ENCODE measurements around the gene SELENOK. TPM values are rescaled to one million over a fixed set of nuclear protein-coding genes. Genes with fewer than 3 reads are reported as not detected.
A peak's percentile ranks its signal among the peaks of the same experiment; 100 is the strongest.

The SELENOK gene
- total RNA-seq, 5 donors from 2014 or later (not counting 1 experiment from before 2014, with no cell fraction given): 32.8 to 91.8 (median 44.4) TPM

DNA sequence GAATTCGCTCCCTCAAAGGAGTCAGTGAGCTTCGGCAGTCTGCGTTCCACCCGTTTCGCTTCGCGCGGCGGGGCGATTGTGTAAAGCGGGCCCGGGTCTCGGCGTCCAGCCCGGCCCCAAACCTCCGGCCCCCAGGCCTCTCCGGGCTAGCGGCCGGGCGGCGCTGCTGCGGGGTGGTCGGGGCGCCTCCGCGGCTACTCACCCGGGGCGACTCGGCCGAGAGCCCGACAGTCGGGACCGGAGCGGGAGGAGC lies 45.9 kb downstream of the SELENOK start:
- Histone ChIP-seq H3K27me3 (replicated peaks in 1 of 2; ENCODE audit: control insufficient read depth in 2 of 2, extremely low read depth in 1 of 2, insufficient read depth in 2 of 2, low read length in 1 of 2) (peaks cover 12 to 52% of the 10 kb centered on the region in 2 experiments), H3K9me3 (no peaks in the 10 kb centered on the region), H3K4me1 (ENCODE audit: control insufficient read depth in 1 of 2, extremely low read depth in 1 of 2, insufficient read depth in 2 of 2, low read length in 2 of 2) (peaks cover 0 to 10% of the 10 kb centered on the region in 2 experiments), H3K4me3 (ENCODE audit: control insufficient read depth in 1 of 2, extremely low read depth in 1 of 2, low read length in 1 of 2) (peak overlapping the region; percentile 24 to 62), H3K36me3 (ENCODE audit: control insufficient read depth in 2 of 2, extremely low read depth in 1 of 2, insufficient read depth in 1 of 2, low read length in 1 of 2) (no peaks in the 10 kb centered on the region), H3K27ac (ENCODE audit: low read length) (no peak overlapping the region)
- ATAC-seq (replicated peaks in 1 of 4): peak in 2 of 4 experiments; percentile 28 to 33
- Mint-ChIP-seq H3K27me3 (peaks cover 44 to 56% of the 10 kb centered on the region in 2 donors), H3K27ac (no peak overlapping the region), H3K9me3 (no peaks in the 10 kb centered on the region), H3K36me3 (no peaks in the 10 kb centered on the region), H3K4me1 (peaks cover 0 to 12% (median 7%) of the 10 kb centered on the region in 3 donors), H3K4me3 (peak overlapping the region; percentile 55 to 68 (median 63))
- ChIA-PET CTCF (no interaction called here), POLR2A (no interaction called here)
- DNase-seq: no peak
- 2% methylated on average over 34 of the region's 34 CpGs for WGBS (ENCODE audit: insufficient coverage)

GRCh38 chr3:53845103-53845880 lies 46.4 kb downstream of the SELENOK start:
- 22% methylated on average over 25 of the region's 25 CpGs for WGBS (ENCODE audit: insufficient coverage)

GRCh38 chr3:53844262-53845102 lies 47.2 kb downstream of the SELENOK start:
- ChIA-PET POLR2A (no interaction called here), CTCF (no interaction called here)
- no peak overlapping the region for H3K27ac ChIP-seq (ENCODE audit: low read length)
- 98% methylated on average over 9 of the region's 9 CpGs for WGBS (ENCODE audit: insufficient coverage)
- no peaks in the 10 kb centered on the region for H3K36me3 ChIP-seq (ENCODE audit: control insufficient read depth in 2 of 2, extremely low read depth in 1 of 2, insufficient read depth in 1 of 2, low read length in 1 of 2)
- H3K4me3 ChIP-seq (ENCODE audit: control insufficient read depth in 1 of 2, extremely low read depth in 1 of 2, low read length in 1 of 2): no peak overlapping the region
- no peaks in the 10 kb centered on the region for H3K36me3 Mint-ChIP-seq
- peak overlapping the region; percentile 55 to 68 (median 63) for H3K4me3 Mint-ChIP-seq
- H3K9me3 ChIP-seq: no peaks in the 10 kb centered on the region
- no peak for ATAC-seq (replicated peaks in 1 of 4)
- peaks cover 0 to 10% of the 10 kb centered on the region in 2 experiments for H3K4me1 ChIP-seq (ENCODE audit: control insufficient read depth in 1 of 2, extremely low read depth in 1 of 2, insufficient read depth in 2 of 2, low read length in 2 of 2)
- H3K9me3 Mint-ChIP-seq: no peaks in the 10 kb centered on the region
- H3K4me1 Mint-ChIP-seq: peaks cover 0 to 12% (median 7%) of the 10 kb centered on the region in 3 donors
- peak overlapping the region in 1 of 2 donors; percentile 16 for H3K27ac Mint-ChIP-seq
- H3K27me3 Mint-ChIP-seq: peaks cover 39 to 56% of the 10 kb centered on the region in 2 donors
- DNase-seq: no peak
- peaks cover 12 to 52% of the 10 kb centered on the region in 2 experiments for H3K27me3 ChIP-seq (replicated peaks in 1 of 2; ENCODE audit: control insufficient read depth in 2 of 2, extremely low read depth in 1 of 2, insufficient read depth in 2 of 2, low read length in 1 of 2)

More at GRCh38 chr3:53845103-53845880, 46.4 kb downstream of the SELENOK start:
- Histone ChIP-seq H3K27ac (ENCODE audit: low read length) (no peak overlapping the region), H3K4me3 (ENCODE audit: control insufficient read depth in 1 of 2, extremely low read depth in 1 of 2, low read length in 1 of 2) (peak overlapping the region; percentile 24 to 62), H3K4me1 (ENCODE audit: control insufficient read depth in 1 of 2, extremely low read depth in 1 of 2, insufficient read depth in 2 of 2, low read length in 2 of 2) (peaks cover 0 to 10% of the 10 kb centered on the region in 2 experiments), H3K36me3 (ENCODE audit: control insufficient read depth in 2 of 2, extremely low read depth in 1 of 2, insufficient read depth in 1 of 2, low read length in 1 of 2) (no peaks in the 10 kb centered on the region), H3K27me3 (replicated peaks in 1 of 2; ENCODE audit: control insufficient read depth in 2 of 2, extremely low read depth in 1 of 2, insufficient read depth in 2 of 2, low read length in 1 of 2) (peaks cover 12 to 52% of the 10 kb centered on the region in 2 experiments), H3K9me3 (no peaks in the 10 kb centered on the region)
- POLR2A ChIA-PET: no interaction called here
- Mint-ChIP-seq H3K27ac (peak overlapping the region in 1 of 2 donors; percentile 55), H3K36me3 (no peaks in the 10 kb centered on the region), H3K4me3 (peak overlapping the region; percentile 55 to 68 (median 63)), H3K4me1 (peaks cover 0 to 12% (median 7%) of the 10 kb centered on the region in 3 donors), H3K9me3 (no peaks in the 10 kb centered on the region), H3K27me3 (peaks cover 44 to 56% of the 10 kb centered on the region in 2 donors)
- CTCF ChIA-PET: no interaction called here
- ATAC-seq (replicated peaks in 1 of 4) (no peak), DNase-seq (no peak)

- Mint-ChIP-seq H3K27me3 (peaks cover 39 to 52% of the 10 kb centered on the region in 2 donors), H3K36me3 (no peaks in the 10 kb centered on the region), H3K9me3 (no peaks in the 10 kb centered on the region), H3K4me3 (peak overlapping the region in 1 of 3 donors; percentile 10), H3K4me1 (peaks cover 0 to 12% (median 7%) of the 10 kb centered on the region in 3 donors), H3K27ac (no peak overlapping the region)
- peaks cover 0 to 10% of the 10 kb centered on the region in 2 experiments for H3K4me1 ChIP-seq (ENCODE audit: control insufficient read depth in 1 of 2, extremely low read depth in 1 of 2, insufficient read depth in 2 of 2, low read length in 2 of 2)
- 78% methylated on average over 8 of the region's 10 CpGs for WGBS (ENCODE audit: insufficient coverage)
- H3K4me3 ChIP-seq (ENCODE audit: control insufficient read depth in 1 of 2, extremely low read depth in 1 of 2, low read length in 1 of 2): no peak overlapping the region
- H3K27me3 ChIP-seq (replicated peaks in 1 of 2; ENCODE audit: control insufficient read depth in 2 of 2, extremely low read depth in 1 of 2, insufficient read depth in 2 of 2, low read length in 1 of 2): peaks cover 9 to 48% of the 10 kb centered on the region in 2 experiments
- no peaks in the 10 kb centered on the region for H3K9me3 ChIP-seq
- no peak overlapping the region for H3K27ac ChIP-seq (ENCODE audit: low read length)
- H3K36me3 ChIP-seq (ENCODE audit: control insufficient read depth in 2 of 2, extremely low read depth in 1 of 2, insufficient read depth in 1 of 2, low read length in 1 of 2): no peaks in the 10 kb centered on the region
- ATAC-seq (replicated peaks in 1 of 4): no peak
- CTCF ChIA-PET: no interaction called here
- POLR2A ChIA-PET: no interaction called here
- DNase-seq: no peak
Observed at GRCh38 chr3:53843195-53844177, 48.2 kb downstream of the SELENOK start.

- WGBS (ENCODE audit: insufficient coverage): 82% methylated on average over 10 of the region's 12 CpGs
- Mint-ChIP-seq H3K27ac (no peak overlapping the region), H3K27me3 (peaks cover 35 to 52% of the 10 kb centered on the region in 2 donors), H3K4me3 (no peak overlapping the region), H3K4me1 (peaks cover 0 to 12% (median 7%) of the 10 kb centered on the region in 3 donors), H3K9me3 (no peaks in the 10 kb centered on the region), H3K36me3 (no peaks in the 10 kb centered on the region)
- ChIA-PET CTCF (no interaction called here), POLR2A (no interaction called here)
- Histone ChIP-seq H3K27ac (ENCODE audit: low read length) (no peak overlapping the region), H3K9me3 (no peaks in the 10 kb centered on the region), H3K36me3 (ENCODE audit: control insufficient read depth in 2 of 2, extremely low read depth in 1 of 2, insufficient read depth in 1 of 2, low read length in 1 of 2) (no peaks in the 10 kb centered on the region), H3K27me3 (replicated peaks in 1 of 2; ENCODE audit: control insufficient read depth in 2 of 2, extremely low read depth in 1 of 2, insufficient read depth in 2 of 2, low read length in 1 of 2) (peaks cover 8 to 55% of the 10 kb centered on the region in 2 experiments), H3K4me3 (ENCODE audit: control insufficient read depth in 1 of 2, extremely low read depth in 1 of 2, low read length in 1 of 2) (no peak overlapping the region), H3K4me1 (ENCODE audit: control insufficient read depth in 1 of 2, extremely low read depth in 1 of 2, insufficient read depth in 2 of 2, low read length in 2 of 2) (peaks cover 0 to 10% of the 10 kb centered on the region in 2 experiments)
- DNase-seq (no peak), ATAC-seq (replicated peaks in 1 of 4) (no peak)
Observed at GRCh38 chr3:53842436-53843194, 49.0 kb downstream of the SELENOK start.

Measured in T-cell (primary cell).